ENCODE data around the gene CACNA1B.

CACNA1B gene

GRCh38 chr9:137924761-137925369 is 47.3 kb downstream of the CACNA1B start:
- DNase-seq, result no peak

GRCh38 chr9:137943655-137944054 is 66.1 kb downstream of the CACNA1B start:
- DNase-seq, result no peak

- DNase-seq, result no peak
Observed at GRCh38 chr9:137945581-137945980, 68.0 kb downstream of the CACNA1B start.

- DNase-seq, result no peak
Observed at GRCh38 chr9:137946993-137947392, 69.4 kb downstream of the CACNA1B start.

- no peak for DNase-seq
Observed at GRCh38 chr9:137948642-137949041, 71.1 kb downstream of the CACNA1B start.

GRCh38 chr9:137949260-137949659 is 71.7 kb downstream of the CACNA1B start:
- no peak for DNase-seq

GRCh38 chr9:137951107-137951506 is 73.5 kb downstream of the CACNA1B start:
- no peak for DNase-seq

- DNase-seq, result no peak
Observed at GRCh38 chr9:137951597-137952490, 74.3 kb downstream of the CACNA1B start.

GRCh38 chr9:137952976-137953666 is 75.5 kb downstream of the CACNA1B start:
- DNase-seq, result no peak

- no peak for DNase-seq
Observed at GRCh38 chr9:137953683-137954438, 76.3 kb downstream of the CACNA1B start.

GRCh38 chr9:137955224-137955570 is 77.6 kb downstream of the CACNA1B start:
- DNase-seq, result no peak

- no peak for DNase-seq
Observed at GRCh38 chr9:137955586-137955985, 78.0 kb downstream of the CACNA1B start.

- DNase-seq, result no peak
Observed at GRCh38 chr9:137956039-137956438, 78.5 kb downstream of the CACNA1B start.

GRCh38 chr9:137956688-137957385 is 79.3 kb downstream of the CACNA1B start:
- DNase-seq, result no peak

GRCh38 chr9:137959641-137960411 is 82.2 kb downstream of the CACNA1B start:
- DNase-seq, result no peak

GRCh38 chr9:137960496-137960895 is 82.9 kb downstream of the CACNA1B start:
- no peak for DNase-seq

- no peak for DNase-seq
Observed at GRCh38 chr9:137963525-137963924, 85.9 kb downstream of the CACNA1B start.

GRCh38 chr9:137965177-137965795 is 87.7 kb downstream of the CACNA1B start:
- DNase-seq, result no peak

GRCh38 chr9:137967280-137967953 is 89.8 kb downstream of the CACNA1B start:
- DNase-seq, result no peak

- DNase-seq, result no peak
Observed at GRCh38 chr9:137968235-137968634, 90.7 kb downstream of the CACNA1B start.

GRCh38 chr9:137969008-137969407 is 91.4 kb downstream of the CACNA1B start:
- DNase-seq, result no peak

Data from NCI-H446 treated with DMSO at 0.1 percent for 48 hours (cell line).